Measurements from ENCODE around the gene EHMT2. TPM values are rescaled to one million over a fixed set of nuclear protein-coding genes. Genes with fewer than 3 reads are reported as not detected.

EHMT2 gene
- 25.1 to 29.7 TPM (median 26.0 TPM) in 5 replicates for total RNA-seq (2022; extraction: Qiagen RNA extraction)

DNA sequence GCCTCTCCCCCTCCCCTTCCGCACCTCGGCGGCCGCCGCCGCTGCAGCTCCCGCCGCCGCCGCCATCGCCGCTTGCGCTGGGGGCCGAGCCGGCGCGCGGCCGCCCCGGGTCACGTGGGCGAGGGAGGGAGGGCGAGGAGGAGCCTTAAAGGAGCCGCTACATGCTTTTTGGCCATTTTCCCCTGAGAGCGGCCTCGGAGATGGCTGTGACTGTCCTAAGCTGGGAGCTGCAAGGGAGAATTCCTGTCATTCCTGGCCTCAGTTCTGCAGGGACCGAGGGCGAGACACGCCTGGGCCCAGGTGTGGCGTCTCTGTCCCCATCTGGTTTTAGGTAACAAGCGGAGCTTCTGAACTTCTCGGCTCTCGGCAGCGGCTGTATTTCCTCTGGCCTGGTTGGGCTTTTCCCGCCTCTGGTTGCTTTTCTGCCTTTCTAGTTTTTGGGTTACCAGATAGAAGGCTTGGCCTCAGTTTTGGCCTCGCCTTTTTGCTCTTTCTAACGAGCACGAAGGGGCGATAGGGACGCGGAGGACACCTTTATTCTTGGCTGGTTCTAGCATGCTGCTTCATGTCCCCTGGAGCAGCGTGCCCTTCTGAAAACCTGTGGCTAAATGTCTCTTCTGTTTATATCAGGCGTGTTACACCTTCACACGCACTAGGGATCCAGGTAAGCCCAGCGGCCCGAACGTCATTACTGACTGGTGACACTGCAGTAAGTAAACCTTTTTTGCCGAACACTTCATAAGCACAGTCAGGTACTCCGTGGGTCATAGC is at the start of gene EHMT2:
Gene EHMT2 (minus strand): TSS at position 87 of the 771 bp plus-strand sequence. CDS start 21 bp downstream, at position 66.

DNA sequence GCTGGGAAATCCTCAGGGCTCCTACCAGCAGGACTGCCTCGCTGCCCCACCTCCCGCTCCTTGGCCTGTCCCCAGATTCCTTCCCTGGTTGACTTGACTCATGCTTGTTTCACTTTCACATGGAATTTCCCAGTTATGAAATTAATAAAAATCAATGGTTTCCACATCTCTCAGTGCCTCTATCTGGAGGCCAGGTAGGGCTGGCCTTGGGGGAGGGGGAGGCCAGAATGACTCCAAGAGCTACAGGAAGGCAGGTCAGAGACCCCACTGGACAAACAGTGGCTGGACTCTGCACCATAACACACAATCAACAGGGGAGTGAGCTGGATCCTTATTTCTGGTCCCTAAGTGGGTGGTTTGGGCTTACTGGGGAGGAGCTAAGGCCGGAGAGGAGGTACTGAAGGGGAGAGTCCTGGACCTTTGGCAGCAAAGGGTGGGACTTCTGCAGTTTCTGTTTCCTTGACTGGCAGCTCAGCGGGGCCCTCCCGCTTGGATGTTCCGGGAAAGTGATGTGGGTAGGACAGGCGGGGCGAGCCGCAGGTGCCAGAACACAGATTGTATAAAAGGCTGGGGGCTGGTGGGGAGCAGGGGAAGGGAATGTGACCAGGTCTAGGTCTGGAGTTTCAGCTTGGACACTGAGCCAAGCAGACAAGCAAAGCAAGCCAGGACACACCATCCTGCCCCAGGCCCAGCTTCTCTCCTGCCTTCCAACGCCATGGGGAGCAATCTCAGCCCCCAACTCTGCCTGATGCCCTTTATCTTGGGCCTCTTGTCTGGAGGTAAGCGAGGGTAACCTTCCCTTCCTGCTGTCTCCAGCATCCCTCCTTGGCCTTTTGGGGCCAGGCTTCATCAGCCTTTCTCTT is 48.2 kb upstream of the EHMT2 start, which contains the start of gene CFB:
Gene CFB (plus strand): TSS at position 589 of the 863 bp plus-strand sequence. CDS start 127 bp downstream, at position 716.

GRCh38 chr6:31927242-31927862 is 29.9 kb upstream of the EHMT2 start, which contains the start of gene C2:
TSS of gene C2 (plus strand) at chr6:31927717. CDS start at chr6:31927753, 36 bp downstream.

DNA sequence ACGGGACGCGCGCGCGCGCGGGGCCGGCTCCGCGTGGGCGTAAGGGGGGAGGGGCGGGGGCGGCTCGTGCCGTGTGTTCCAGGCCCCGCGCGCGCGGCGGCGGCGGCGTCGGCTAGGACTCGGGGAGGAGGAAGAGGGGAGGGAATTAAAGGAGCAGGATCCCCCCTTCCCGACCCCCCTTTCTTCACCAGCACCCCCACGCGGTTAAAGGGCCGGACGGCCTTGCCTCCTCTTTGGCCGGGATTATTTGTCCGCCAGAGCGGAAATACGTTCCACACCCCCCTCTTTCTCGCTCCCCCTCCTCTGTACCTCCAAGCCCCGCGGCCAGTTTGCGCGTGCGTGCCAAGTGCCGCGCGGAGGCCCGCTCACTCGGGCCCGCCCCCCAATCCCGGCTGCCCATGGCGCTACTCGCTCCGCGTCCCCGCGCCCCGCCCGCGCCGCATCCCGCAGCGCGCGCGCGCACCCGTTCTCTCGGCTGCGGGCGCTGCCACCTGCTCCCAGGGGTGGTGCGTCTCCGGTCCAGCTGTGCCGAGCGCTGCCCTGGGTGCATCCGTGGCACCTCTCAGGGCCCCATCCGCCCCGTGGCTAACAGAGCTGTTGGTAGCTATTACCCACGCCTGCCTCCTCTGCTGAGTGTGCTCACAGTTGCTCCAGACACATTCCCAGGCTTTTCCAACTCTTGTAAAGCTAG is 4.6 kb upstream of the EHMT2 start, which contains the start of gene ZBTB12:
Gene ZBTB12 (minus strand): TSS at position 134 of the 691 bp plus-strand sequence. CDS start 781 bp downstream, outside the sequence.

GRCh38 chr6:31878726-31879125 is 18.8 kb downstream of the EHMT2 start, which contains the start of gene SLC44A4:
TSS of gene SLC44A4 (minus strand) at chr6:31878997. CDS start at chr6:31878980, 17 bp downstream.

GRCh38 chr6:31862344-31863235 is 34.9 kb downstream of the EHMT2 start, which contains the start of gene NEU1:
TSS of gene NEU1 (minus strand) at chr6:31862821. CDS start at chr6:31862776, 45 bp downstream.

Other genes with a start within 250 kb of the EHMT2 start
- gene BAG6, start 245.0 kb downstream of the EHMT2 start, total RNA-seq (2022; extraction: Qiagen RNA extraction): 129 to 143 TPM (median 133 TPM) in 5 replicates
- 2.9 to 3.8 TPM (median 3.4 TPM) in 5 replicates for gene APOM, start 241.8 kb downstream of the EHMT2 start, total RNA-seq (2022; extraction: Qiagen RNA extraction)
- 10.1 to 14.9 TPM (median 12.4 TPM) in 5 replicates for gene C6orf47, start 236.9 kb downstream of the EHMT2 start, total RNA-seq (2022; extraction: Qiagen RNA extraction)
- gene GPANK1, start 232.7 kb downstream of the EHMT2 start, total RNA-seq (2022; extraction: Qiagen RNA extraction): 9.3 to 11.4 TPM (median 11.1 TPM) in 5 replicates
- gene CSNK2B, start 231.6 kb downstream of the EHMT2 start, total RNA-seq (2022; extraction: Qiagen RNA extraction): 154 to 183 TPM (median 177 TPM) in 5 replicates
- gene LY6G5B, start 227.7 kb downstream of the EHMT2 start, total RNA-seq (2022; extraction: Qiagen RNA extraction): 3.4 to 4.7 TPM (median 3.9 TPM) in 5 replicates
- gene LY6G5C, start 216.6 kb downstream of the EHMT2 start, total RNA-seq (2022; extraction: Qiagen RNA extraction): 0.75 to 2.1 TPM (median 1.5 TPM) in 5 replicates
- gene ABHD16A, start 194.4 kb downstream of the EHMT2 start, total RNA-seq (2022; extraction: Qiagen RNA extraction): 15.0 to 19.1 TPM (median 17.0 TPM) in 5 replicates
- not detected in 5 replicates for gene LY6G6F, start 190.8 kb downstream of the EHMT2 start, total RNA-seq (2022; extraction: Qiagen RNA extraction)
- not detected in 5 replicates for gene LY6G6D, start 182.3 kb downstream of the EHMT2 start, total RNA-seq (2022; extraction: Qiagen RNA extraction)
- gene LY6G6C, start 176.0 kb downstream of the EHMT2 start, total RNA-seq (2022; extraction: Qiagen RNA extraction): 0.13 to 0.18 TPM in 2 of 5 replicates, not detected in the others
- gene MPIG6B, start 174.3 kb downstream of the EHMT2 start, total RNA-seq (2022; extraction: Qiagen RNA extraction): not detected in 5 replicates
- 25.9 to 32.1 TPM (median 29.2 TPM) in 5 replicates for gene DDAH2, start 168.4 kb downstream of the EHMT2 start, total RNA-seq (2022; extraction: Qiagen RNA extraction)
- gene CLIC1, start 161.2 kb downstream of the EHMT2 start, total RNA-seq (2022; extraction: Qiagen RNA extraction): 475 to 491 TPM (median 481 TPM) in 5 replicates
- 10.7 to 15.7 TPM (median 13.4 TPM) in 5 replicates for gene MSH5, start 157.7 kb downstream of the EHMT2 start, total RNA-seq (2022; extraction: Qiagen RNA extraction)
- gene SAPCD1, start 135.0 kb downstream of the EHMT2 start, total RNA-seq (2022; extraction: Qiagen RNA extraction): 2.6 to 4.9 TPM (median 3.2 TPM) in 5 replicates
- 1.1 to 1.7 TPM (median 1.5 TPM) in 5 replicates for gene VWA7, start 120.4 kb downstream of the EHMT2 start, total RNA-seq (2022; extraction: Qiagen RNA extraction)
- gene VARS1, start 101.9 kb downstream of the EHMT2 start, total RNA-seq (2022; extraction: Qiagen RNA extraction): 52.1 to 61.7 TPM (median 54.3 TPM) in 5 replicates
- gene LSM2, start 90.7 kb downstream of the EHMT2 start, total RNA-seq (2022; extraction: Qiagen RNA extraction): 42.7 to 66.2 TPM (median 59.0 TPM) in 5 replicates
- gene HSPA1L, start 82.4 kb downstream of the EHMT2 start, total RNA-seq (2022; extraction: Qiagen RNA extraction): 1.2 to 2.0 TPM (median 1.6 TPM) in 5 replicates
- gene HSPA1A, start 82.2 kb downstream of the EHMT2 start, total RNA-seq (2022; extraction: Qiagen RNA extraction): 162 to 234 TPM (median 205 TPM) in 5 replicates
- gene HSPA1B, start 70.0 kb downstream of the EHMT2 start, total RNA-seq (2022; extraction: Qiagen RNA extraction): 110 to 176 TPM (median 161 TPM) in 5 replicates
- gene NEU1, start 34.9 kb downstream of the EHMT2 start, total RNA-seq (2022; extraction: Qiagen RNA extraction): 25.7 to 32.9 TPM (median 26.4 TPM) in 5 replicates
- 0.03 to 0.14 TPM (median 0.06 TPM) in 4 of 5 replicates, not detected in the other for gene SLC44A4, start 18.7 kb downstream of the EHMT2 start, total RNA-seq (2022; extraction: Qiagen RNA extraction)
- 3.3 to 4.2 TPM (median 3.9 TPM) in 5 replicates for gene ZBTB12, start 4.4 kb upstream of the EHMT2 start, total RNA-seq (2022; extraction: Qiagen RNA extraction)
- gene C2, start 30.0 kb upstream of the EHMT2 start, total RNA-seq (2022; extraction: Qiagen RNA extraction): 0.17 to 0.46 TPM (median 0.38 TPM) in 5 replicates
- gene CFB, start 48.4 kb upstream of the EHMT2 start, total RNA-seq (2022; extraction: Qiagen RNA extraction): 1.7 to 2.3 TPM (median 1.9 TPM) in 5 replicates
- gene NELFE, start 61.3 kb upstream of the EHMT2 start, total RNA-seq (2022; extraction: Qiagen RNA extraction): 73.7 to 87.1 TPM (median 76.9 TPM) in 5 replicates
- gene SKIC2, start 61.5 kb upstream of the EHMT2 start, total RNA-seq (2022; extraction: Qiagen RNA extraction): 21.3 to 24.7 TPM (median 23.3 TPM) in 5 replicates
- 10.4 to 12.4 TPM (median 11.6 TPM) in 5 replicates for gene DXO, start 74.4 kb upstream of the EHMT2 start, total RNA-seq (2022; extraction: Qiagen RNA extraction)
- 0.79 to 1.5 TPM (median 0.85 TPM) in 5 replicates for gene C4A, start 84.4 kb upstream of the EHMT2 start, total RNA-seq (2022; extraction: Qiagen RNA extraction)
- 0.35 to 0.93 TPM (median 0.67 TPM) in 5 replicates for gene C4B, start 117.1 kb upstream of the EHMT2 start, total RNA-seq (2022; extraction: Qiagen RNA extraction)
- gene CYP21A2, start 140.7 kb upstream of the EHMT2 start, total RNA-seq (2022; extraction: Qiagen RNA extraction): not detected in 5 replicates
- 0.32 to 0.66 TPM (median 0.52 TPM) in 5 replicates for gene TNXB, start 211.6 kb upstream of the EHMT2 start, total RNA-seq (2022; extraction: Qiagen RNA extraction)
- gene ATF6B, start 230.5 kb upstream of the EHMT2 start, total RNA-seq (2022; extraction: Qiagen RNA extraction): 31.1 to 34.2 TPM (median 32.9 TPM) in 5 replicates
- gene FKBPL, start 232.6 kb upstream of the EHMT2 start, total RNA-seq (2022; extraction: Qiagen RNA extraction): 6.2 to 7.1 TPM (median 6.7 TPM) in 5 replicates